Epithelial cell of prostate (primary cell): ENCODE data around the gene MUC6.

Experiments
- DNase-seq: peaks from one replicate; pipeline ENCODE4 v3.0.0-alpha.2; 2011; ENCODE audit warnings: low read depth, low spot score
- H3K27ac ChIP-seq: fragments of 450-650 bp; 2 replicates; pipeline ENCODE4 v1.5.1; 2017; ENCODE audit warnings: mild to moderate bottlenecking

The MUC6 gene

GRCh38 chr11:1039481-1040427 is 3.2 kb upstream of the MUC6 start:
- no peak for DNase-seq
- no peak overlapping the region for H3K27ac ChIP-seq

GRCh38 chr11:1038921-1039320 is 2.4 kb upstream of the MUC6 start:
- H3K27ac ChIP-seq, result no peak overlapping the region
- DNase-seq, result no peak

- no peak for DNase-seq
- H3K27ac ChIP-seq, result no peak overlapping the region
These were observed 1.8 kb upstream of the MUC6 start for GRCh38 chr11:1038361-1038760.

- H3K27ac ChIP-seq, result no peak overlapping the region
- no peak for DNase-seq
These were observed 1.1 kb upstream of the MUC6 start for GRCh38 chr11:1037506-1038055.

GRCh38 chr11:1036931-1037330 is 413 bp upstream of the MUC6 start:
- no peak overlapping the region for H3K27ac ChIP-seq
- no peak for DNase-seq

GRCh38 chr11:1035577-1036283 is 788 bp downstream of the MUC6 start:
- no peak overlapping the region for H3K27ac ChIP-seq
- DNase-seq, result no peak

- no peak for DNase-seq
- no peak overlapping the region for H3K27ac ChIP-seq
These were observed 1.8 kb downstream of the MUC6 start for GRCh38 chr11:1034456-1035295.

GRCh38 chr11:1034001-1034400 is 2.5 kb downstream of the MUC6 start:
- H3K27ac ChIP-seq, result no peak overlapping the region
- DNase-seq, result no peak

- DNase-seq, result no peak
- no peak overlapping the region for H3K27ac ChIP-seq
These were observed 3.3 kb downstream of the MUC6 start for GRCh38 chr11:1033016-1033798.

GRCh38 chr11:1032310-1032891 is 4.1 kb downstream of the MUC6 start:
- no peak overlapping the region for H3K27ac ChIP-seq
- no peak for DNase-seq

GRCh38 chr11:1031121-1031899 is 5.2 kb downstream of the MUC6 start:
- no peak overlapping the region for H3K27ac ChIP-seq
- no peak for DNase-seq

- H3K27ac ChIP-seq, result no peak overlapping the region
- no peak for DNase-seq
These were observed 6.0 kb downstream of the MUC6 start for GRCh38 chr11:1030556-1030955.

GRCh38 chr11:1030086-1030485 is 6.4 kb downstream of the MUC6 start:
- no peak overlapping the region for H3K27ac ChIP-seq
- DNase-seq, result no peak

- DNase-seq, result no peak
These were observed 6.9 kb downstream of the MUC6 start for GRCh38 chr11:1029654-1030053.

GRCh38 chr11:1029051-1029450 is 7.5 kb downstream of the MUC6 start:
- H3K27ac ChIP-seq, result no peak overlapping the region
- DNase-seq, result no peak

More at GRCh38 chr11:1029654-1030053, 6.9 kb downstream of the MUC6 start:
- H3K27ac ChIP-seq, result no peak overlapping the region

GRCh38 chr11:1028616-1029015 is 7.9 kb downstream of the MUC6 start:
- no peak for DNase-seq
- H3K27ac ChIP-seq, result no peak overlapping the region

- no peak overlapping the region for H3K27ac ChIP-seq
- DNase-seq, result no peak
These were observed 8.3 kb downstream of the MUC6 start for GRCh38 chr11:1028291-1028540.

GRCh38 chr11:1027483-1028290 is 8.8 kb downstream of the MUC6 start:
- no peak overlapping the region for H3K27ac ChIP-seq
- no peak for DNase-seq
